GM19025 (cell line): ENCODE data around the gene SERPINB11.
"Not testable (repeated sequence)": the region's sequence is repeated elsewhere in the genome, so short reads cannot be mapped to it uniquely, and the experiment has no call there.

Experiments
- ATAC-seq: cut with Tn5 transposase; IDR thresholded peaks from one replicate; pipeline ENCODE4 v1.9.1; 2021; ENCODE audit warnings: mild to moderate bottlenecking, low read depth, moderate library complexity; ENCODE audit not compliant: unreplicated experiment

SERPINB11 gene

DNA sequence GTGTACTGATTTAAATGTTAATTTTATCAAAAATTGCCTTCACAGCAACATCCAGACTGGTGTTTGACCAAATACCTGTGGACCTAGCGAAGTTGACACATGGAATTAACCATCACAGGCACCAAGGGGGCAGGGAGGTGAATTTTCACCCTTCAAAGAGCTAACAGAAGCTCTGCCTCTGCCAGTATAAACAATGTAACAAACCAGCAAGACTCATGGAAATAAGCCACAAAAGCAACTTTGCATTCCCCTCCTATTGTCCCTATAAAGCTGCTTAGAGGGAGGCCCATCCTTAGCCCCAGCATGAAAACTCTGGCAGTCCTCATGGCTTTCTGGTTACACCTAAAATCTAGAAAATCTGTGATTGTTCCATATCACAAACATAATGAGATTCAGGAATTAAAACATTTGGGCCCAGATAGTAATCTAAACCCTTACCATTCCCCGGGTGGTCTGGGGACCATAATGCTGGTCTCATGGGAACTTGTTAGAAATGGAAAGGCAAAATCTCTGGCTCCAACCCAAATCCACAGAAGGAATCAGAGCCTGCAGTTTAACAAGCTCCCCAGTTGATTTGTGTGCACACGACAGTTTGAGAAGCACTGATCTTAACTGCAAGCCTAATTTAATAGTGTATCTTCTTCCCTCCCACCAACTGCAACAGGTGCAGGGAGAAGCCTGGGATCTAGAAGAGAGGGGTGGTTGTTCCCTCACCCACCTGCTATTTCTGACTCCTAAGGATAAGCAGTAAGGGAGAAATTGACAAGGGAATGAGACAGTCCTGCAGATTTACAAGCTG lies 23.1 kb downstream of the SERPINB11 start:
- ATAC-seq = no peak

DNA sequence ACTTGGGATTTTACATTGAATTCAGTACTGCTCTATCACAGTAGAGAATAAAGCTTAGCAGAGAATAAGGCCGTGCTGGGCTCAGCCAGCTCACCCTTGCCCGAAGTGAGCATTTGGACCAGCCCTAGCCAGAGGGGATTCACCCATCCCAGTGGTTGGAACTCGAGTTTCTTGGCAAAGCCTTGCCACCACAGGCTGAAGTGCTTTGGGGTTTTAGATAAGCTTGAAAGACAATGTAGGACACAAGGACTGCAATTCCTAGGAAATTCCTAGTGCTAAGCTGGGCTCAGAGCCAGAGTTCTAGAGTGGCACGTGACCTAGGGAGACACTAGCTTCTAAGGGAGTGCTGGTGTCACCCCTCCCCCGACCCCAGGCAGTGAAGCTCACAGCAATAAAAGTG lies 28.0 kb downstream of the SERPINB11 start:
- no peak for ATAC-seq

DNA sequence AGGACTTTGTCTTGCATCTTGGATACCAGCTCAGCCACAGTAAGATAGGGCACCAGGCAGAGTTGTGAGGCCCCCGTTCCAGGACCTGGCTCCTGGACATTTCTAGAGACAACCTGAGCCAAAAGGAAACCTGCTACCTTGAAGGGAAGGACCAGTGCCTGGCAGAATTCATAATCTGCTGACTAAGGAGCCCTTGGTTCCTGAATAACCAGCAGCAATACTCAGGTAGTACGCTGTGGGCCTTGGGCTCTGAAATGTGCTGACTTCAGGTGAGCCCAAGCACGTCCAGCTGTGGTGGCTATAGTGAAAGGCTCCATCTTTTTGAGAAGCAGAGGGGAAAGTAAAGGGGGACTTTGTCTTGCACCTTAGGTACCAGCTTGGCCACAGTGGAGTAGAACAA lies 28.5 kb downstream of the SERPINB11 start:
- no peak for ATAC-seq

DNA sequence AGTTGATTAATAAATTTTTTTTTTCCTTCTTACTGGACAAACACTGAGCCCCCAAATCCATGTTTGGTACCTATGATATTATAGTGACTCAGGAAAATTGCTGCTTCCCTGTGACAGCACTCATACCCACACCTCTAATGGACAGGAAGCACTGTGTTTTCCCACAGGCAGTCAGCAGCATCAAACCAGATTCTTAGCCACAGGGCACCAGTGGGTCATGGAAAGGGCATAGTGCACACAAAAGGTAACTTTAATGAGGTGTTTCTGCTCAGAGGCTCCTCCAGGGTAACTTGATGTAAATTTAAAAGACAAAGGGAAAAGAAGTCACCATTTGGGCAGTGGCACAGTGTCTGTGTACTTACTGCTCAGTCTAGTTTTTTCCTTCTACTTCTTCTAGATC lies 34.1 kb downstream of the SERPINB11 start:
- no peak for ATAC-seq

DNA sequence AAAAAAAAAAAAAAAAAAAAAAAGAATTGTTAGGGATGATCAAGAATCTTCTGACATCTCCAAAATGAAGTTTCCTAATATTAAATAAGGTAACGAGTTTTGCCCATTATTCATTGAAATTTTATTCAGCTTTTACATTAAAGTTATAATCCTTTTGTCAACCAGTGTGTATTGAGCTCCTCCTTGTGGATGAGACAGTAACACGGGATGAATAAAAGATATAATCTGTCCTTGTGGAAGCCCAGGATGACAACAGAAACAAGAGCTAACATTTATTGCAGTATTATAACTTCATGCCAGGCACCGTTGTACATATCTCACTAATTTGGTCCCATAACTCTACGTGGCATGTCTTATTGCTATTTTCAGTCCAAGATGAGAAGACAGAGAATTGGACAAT lies 39.0 kb downstream of the SERPINB11 start:
- ATAC-seq = no peak

DNA sequence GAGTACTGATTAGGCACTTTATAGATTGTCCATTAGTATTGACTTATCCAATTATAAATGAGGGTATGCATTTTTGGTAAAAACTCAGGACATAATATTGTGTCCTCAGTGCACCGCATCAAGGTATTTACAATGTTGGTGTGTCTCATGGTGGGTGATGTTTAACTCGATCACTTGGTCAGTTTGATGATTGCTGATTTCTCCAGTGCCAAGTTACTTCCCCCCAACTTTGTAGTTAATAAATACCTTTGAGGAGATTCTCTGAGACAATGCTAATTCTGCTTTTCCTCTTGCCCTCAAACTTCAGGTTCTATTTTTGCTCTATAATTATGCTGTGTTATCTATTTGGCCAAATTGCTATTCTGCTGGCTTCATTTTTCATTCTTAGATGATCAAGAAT lies 44.2 kb downstream of the SERPINB11 start:
- no peak for ATAC-seq

DNA sequence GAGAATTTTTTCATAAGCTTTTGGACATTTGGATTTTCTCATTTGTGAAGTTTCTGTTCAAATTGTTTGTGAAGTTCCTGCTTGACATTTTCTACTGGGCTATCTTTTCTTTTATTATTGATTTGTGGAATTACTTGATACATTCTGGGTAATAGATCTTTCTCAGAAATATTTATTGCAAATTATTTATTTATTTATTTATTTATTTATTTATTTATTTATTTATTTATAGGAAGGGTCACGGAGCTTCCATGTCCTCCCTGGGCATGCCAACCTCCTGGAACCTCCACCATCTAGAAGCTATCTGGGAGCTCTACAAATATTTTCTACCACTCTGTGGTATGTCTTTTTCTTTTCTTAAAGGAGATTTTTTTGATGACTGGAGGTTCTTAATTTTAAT lies 46.7 kb downstream of the SERPINB11 start:
- no peak for ATAC-seq

DNA sequence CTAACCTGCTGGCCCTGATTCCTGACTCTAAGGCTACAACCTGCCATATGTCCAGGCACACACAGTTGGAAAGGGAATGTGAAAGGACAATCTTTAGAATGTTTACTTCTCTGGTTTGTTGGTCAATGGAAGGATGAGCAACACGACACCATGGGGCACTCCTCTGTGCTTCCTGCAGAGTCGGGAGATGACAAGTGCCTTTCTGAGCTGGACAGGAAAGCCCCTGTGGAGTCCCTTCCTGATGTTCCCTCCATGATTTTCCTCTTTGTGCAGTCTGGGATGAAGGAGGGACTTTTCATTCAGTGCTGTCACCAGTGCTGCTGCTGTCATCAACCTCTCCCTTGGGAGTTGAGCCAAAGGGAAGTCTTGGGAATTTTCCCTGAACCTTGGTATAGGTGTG lies 49.9 kb downstream of the SERPINB11 start:
- no peak for ATAC-seq

DNA sequence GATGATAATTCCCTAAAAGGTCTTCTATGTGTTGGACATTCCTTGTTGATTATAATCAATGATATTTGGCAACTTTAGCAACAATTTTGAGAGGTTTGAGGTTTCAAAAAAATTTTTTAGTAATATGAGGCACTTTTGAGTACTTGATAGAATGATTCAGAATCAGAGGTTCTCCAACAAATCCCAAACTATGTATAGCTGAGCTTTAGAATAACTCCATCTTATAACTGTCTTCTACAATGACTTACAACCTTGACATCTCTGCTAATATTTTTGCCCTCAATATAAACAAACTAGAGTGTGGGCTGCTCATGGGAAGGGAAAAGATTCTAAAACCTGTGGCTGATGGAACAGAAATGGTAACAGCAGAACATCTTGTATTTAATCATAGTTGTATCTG lies 50.9 kb downstream of the SERPINB11 start:
- ATAC-seq = no peak

DNA sequence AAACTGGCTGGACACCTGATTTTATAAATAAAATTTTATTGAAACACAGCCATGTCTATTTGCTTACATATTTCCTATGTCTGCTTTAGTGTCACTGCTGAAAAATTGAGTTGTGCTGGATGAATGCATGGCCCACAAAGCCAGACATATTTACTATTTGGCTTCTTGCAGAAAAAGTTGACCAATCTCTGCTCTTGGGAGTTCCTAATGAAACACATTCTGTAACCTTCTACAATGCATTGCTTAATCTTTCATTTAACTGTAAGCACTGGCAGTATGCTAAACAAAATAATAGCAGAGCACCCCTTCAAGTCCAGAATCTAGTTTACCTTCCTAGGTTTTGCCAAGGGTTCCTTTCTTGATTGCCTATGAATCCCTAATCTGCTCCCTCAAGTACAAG lies 54.8 kb downstream of the SERPINB11 start:
- ATAC-seq = no peak

DNA sequence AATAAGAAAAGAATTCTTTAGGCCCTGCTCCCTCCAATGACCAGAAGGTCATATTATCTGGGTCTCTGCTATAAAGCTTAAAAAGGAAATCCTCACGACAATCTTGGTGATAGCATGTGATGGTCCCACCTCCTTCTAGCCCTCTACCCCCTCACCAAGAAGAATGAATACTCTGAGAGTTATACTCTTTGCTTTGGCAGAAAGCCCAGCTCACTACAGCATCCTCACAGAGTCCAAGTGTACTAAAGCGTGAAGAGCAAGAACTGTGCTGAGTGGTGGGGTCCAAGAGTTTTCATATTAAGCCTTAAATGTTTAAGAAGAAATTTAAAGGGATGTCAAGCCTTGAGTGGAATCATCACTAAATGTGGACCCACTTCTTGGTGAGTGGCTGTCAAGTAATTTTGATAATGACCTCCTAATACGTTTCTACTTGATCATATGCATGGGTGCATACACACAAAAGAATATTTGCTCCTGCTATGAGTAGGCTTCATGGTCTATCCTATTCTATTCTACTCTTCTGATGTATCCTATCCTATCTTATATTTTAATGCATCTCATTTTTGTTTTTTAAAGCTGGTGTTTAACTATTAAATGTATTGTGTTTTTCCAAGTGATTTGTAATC lies 56.0 kb downstream of the SERPINB11 start:
- no peak for ATAC-seq

DNA sequence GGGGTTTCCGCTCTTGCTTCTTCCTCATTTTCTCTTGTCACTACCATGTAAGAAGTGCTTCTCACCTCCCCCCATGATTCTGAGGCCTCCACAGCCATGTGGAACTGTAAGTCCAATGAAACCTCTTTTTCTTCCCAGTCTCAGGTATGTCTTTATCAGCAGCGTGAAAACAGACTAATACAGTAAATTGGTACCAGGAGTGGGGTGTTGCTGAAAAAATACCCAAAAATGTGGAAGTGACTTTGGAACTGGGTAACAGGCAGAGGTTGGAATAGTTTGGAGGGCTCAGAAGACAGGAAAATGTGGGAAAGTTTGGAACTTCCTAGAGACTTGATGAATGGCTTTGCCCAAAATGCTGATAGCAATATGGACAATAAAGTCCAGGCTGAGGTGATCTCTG lies 57.0 kb downstream of the SERPINB11 start:
- not testable (repeated sequence) for ATAC-seq

DNA sequence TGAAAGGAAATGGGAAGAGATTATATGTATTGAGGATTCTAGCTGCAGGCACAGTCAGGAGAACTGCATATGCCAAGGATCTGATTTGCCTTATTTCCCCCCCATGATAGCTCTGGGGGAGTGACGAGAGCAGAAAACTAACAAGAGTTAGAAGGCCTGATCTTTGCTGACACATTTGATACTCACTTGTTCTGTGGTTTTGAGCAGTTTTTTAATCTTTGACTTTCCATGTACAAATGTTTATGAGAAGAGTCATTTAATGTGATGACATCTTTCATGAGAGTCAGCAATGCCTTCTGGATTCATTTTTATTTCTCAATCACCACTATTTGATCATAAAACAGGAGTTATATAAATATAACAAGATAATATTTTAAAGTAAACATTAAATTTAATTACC lies 59.8 kb downstream of the SERPINB11 start:
- ATAC-seq = no peak

DNA sequence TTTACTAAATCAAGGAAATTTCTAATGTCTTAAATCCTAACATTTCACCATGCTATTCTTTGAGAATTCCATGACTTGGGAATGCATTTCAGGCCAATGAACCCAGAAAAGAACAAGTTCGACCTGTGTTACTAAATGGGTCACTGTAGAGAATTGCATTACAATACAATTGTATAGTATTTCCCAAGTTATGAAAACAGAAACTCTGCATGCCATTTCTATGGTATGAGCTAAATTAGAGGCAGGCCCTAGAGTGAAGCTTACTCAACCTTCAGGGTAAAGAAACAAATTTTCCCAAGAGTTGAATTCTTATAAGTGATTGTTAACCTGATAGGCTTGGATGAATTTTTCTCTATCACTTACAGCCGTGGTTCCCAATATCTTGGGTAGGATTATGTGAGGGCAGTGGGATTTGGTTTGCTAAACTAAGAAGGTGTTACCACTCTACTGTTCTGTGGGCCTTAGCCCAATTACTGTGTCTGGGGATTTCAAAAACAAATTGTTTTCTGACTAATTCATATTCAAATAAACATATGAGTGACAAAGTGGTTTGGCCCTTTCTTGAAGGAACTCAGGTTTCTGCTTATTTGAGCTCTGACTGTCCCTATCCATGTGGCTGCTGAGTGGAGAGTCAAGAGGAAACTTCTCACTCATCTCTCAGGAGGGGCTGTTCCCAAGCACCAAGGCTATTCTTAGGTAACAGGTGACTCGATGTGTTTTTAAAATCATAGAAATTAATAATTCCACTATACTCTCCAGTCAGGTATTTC lies 61.3 kb downstream of the SERPINB11 start:
- no peak for ATAC-seq

DNA sequence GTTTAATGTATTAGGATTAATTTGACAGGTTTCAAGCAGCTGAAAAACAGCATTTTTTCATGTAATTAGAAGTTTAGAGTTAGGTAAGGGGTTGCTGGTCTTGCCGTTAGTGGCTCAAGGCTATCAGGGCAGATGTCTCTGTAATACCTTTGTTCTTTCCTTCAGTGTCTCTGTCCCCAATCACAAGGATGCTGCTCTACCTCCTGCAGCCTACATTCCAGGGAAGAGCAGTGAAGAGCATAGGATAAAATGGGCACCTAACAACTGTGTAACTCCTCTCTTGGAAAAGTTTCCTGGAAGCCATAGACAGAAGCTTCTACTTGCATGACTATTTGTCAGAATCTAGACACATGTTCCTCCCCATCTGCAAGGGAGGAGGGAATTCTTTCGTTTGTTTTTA lies 63.1 kb downstream of the SERPINB11 start:
- no peak for ATAC-seq
